Measurements from ENCODE around the gene STIMATE. TPM values are rescaled to one million over a fixed set of nuclear protein-coding genes. Genes with fewer than 3 reads are reported as not detected.

Gene STIMATE
- total RNA-seq, 1 donor from 2014 or later = 12.1 TPM

DNA sequence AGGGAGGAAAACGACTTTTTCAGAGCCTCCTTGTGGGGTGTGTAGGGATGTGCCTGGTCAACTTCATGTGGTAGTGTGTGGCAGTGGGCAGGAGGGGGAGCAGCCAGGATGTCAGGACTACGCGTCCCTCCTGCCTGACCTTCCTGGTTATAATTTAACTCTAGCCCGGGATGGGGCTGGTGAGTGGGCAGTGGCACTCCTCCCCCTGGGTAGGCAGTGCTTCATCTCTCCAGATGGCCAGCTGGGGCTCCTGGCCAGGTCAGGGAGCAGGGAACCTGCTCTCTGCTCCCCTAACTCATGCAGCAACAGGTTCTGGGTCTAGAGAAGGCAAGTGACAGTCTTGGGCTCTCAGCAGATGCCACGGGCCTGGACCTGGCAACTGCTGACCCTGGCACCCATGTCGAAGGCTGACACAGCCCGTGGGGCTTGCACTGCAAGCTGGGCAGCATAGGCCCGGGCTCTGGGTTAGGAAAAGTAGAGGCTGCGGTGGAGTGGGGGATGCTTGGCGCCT, 69.4 kb downstream of the STIMATE start:
- DNase-seq (ENCODE audit: low read depth) (no peak), FAIRE-seq (no peak)
- H3K9me3 ChIP-seq (ENCODE audit: insufficient read depth, low read depth, low read length) = no peaks in the 10 kb centered on the region
- H3K79me2 ChIP-seq (ENCODE audit: insufficient read depth, low read length) = no peaks in the 10 kb centered on the region
- H3K4me1 Mint-ChIP-seq (ENCODE audit: low read depth, unreplicated experiment) = peaks cover 18% of the 10 kb centered on the region
- H3K9ac ChIP-seq (ENCODE audit: low read length) = no peak overlapping the region
- peaks cover 19% of the 10 kb centered on the region for H3K4me1 ChIP-seq (ENCODE audit: insufficient read depth, low read length)
- H3K4me2 ChIP-seq (ENCODE audit: low read length) = no peak overlapping the region
- H3K27ac Mint-ChIP-seq (ENCODE audit: unreplicated experiment) = peak overlapping the region; percentile 18
- peaks cover 3% of the 10 kb centered on the region for H3K9me3 Mint-ChIP-seq (ENCODE audit: unreplicated experiment)
- H3K4me3 ChIP-seq (ENCODE audit: insufficient read depth, low read depth, low read length) = no peak overlapping the region
- no peak overlapping the region for H2AFZ ChIP-seq (ENCODE audit: low read depth, low read length)
- no peak overlapping the region for H3K4me3 Mint-ChIP-seq (ENCODE audit: unreplicated experiment)
- H3K36me3 Mint-ChIP-seq (ENCODE audit: low read depth, unreplicated experiment) = peaks cover 4% of the 10 kb centered on the region
- H3K36me3 ChIP-seq (ENCODE audit: insufficient read depth, low read length) = no peaks in the 10 kb centered on the region
- no peak overlapping the region for H3K27ac ChIP-seq (ENCODE audit: low read depth, low read length)
- no peaks in the 10 kb centered on the region for H3K27me3 ChIP-seq (ENCODE audit: insufficient read depth, low read length)
- TF ChIP-seq, protein P1, sequence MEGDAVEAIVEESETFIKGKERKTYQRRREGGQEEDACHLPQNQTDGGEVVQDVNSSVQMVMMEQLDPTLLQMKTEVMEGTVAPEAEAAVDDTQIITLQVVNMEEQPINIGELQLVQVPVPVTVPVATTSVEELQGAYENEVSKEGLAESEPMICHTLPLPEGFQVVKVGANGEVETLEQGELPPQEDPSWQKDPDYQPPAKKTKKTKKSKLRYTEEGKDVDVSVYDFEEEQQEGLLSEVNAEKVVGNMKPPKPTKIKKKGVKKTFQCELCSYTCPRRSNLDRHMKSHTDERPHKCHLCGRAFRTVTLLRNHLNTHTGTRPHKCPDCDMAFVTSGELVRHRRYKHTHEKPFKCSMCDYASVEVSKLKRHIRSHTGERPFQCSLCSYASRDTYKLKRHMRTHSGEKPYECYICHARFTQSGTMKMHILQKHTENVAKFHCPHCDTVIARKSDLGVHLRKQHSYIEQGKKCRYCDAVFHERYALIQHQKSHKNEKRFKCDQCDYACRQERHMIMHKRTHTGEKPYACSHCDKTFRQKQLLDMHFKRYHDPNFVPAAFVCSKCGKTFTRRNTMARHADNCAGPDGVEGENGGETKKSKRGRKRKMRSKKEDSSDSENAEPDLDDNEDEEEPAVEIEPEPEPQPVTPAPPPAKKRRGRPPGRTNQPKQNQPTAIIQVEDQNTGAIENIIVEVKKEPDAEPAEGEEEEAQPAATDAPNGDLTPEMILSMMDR (IDR thresholded peaks at IDR 0.05; ENCODE audit: insufficient read depth, low read depth, low read length) = no peak
- TF ChIP-seq EZH2 (IDR thresholded peaks at IDR 0.05; ENCODE audit: insufficient read depth, low read length) = no peak
- peaks cover 12% of the 10 kb centered on the region for H3K27me3 Mint-ChIP-seq (ENCODE audit: low read depth, unreplicated experiment)
- peaks cover 10% of the 10 kb centered on the region for H4K20me1 ChIP-seq (ENCODE audit: insufficient read depth, low read length)

- H4K20me1 ChIP-seq (ENCODE audit: insufficient read depth, low read length) = peaks cover 9% of the 10 kb centered on the region
- H3K27ac Mint-ChIP-seq (ENCODE audit: unreplicated experiment) = peak overlapping the region; percentile 18
- H3K4me1 Mint-ChIP-seq (ENCODE audit: low read depth, unreplicated experiment) = peaks cover 18% of the 10 kb centered on the region
- H3K27ac ChIP-seq (ENCODE audit: low read depth, low read length) = no peak overlapping the region
- H3K4me1 ChIP-seq (ENCODE audit: insufficient read depth, low read length) = peaks cover 19% of the 10 kb centered on the region
- H3K4me3 Mint-ChIP-seq (ENCODE audit: unreplicated experiment) = no peak overlapping the region
- H3K79me2 ChIP-seq (ENCODE audit: insufficient read depth, low read length) = no peaks in the 10 kb centered on the region
- no peak overlapping the region for H3K4me3 ChIP-seq (ENCODE audit: insufficient read depth, low read depth, low read length)
- H3K27me3 ChIP-seq (ENCODE audit: insufficient read depth, low read length) = no peaks in the 10 kb centered on the region
- DNase-seq (ENCODE audit: low read depth) = peak; percentile 14
- H3K4me2 ChIP-seq (ENCODE audit: low read length) = no peak overlapping the region
- H3K9ac ChIP-seq (ENCODE audit: low read length) = no peak overlapping the region
- TF ChIP-seq, protein P1 (IDR thresholded peaks at IDR 0.05; ENCODE audit: insufficient read depth, low read depth, low read length) = no peak
- TF ChIP-seq EZH2 (IDR thresholded peaks at IDR 0.05; ENCODE audit: insufficient read depth, low read length) = no peak
- H3K9me3 Mint-ChIP-seq (ENCODE audit: unreplicated experiment) = peaks cover 3% of the 10 kb centered on the region
- FAIRE-seq = no peak
- peaks cover 12% of the 10 kb centered on the region for H3K27me3 Mint-ChIP-seq (ENCODE audit: low read depth, unreplicated experiment)
- no peaks in the 10 kb centered on the region for H3K9me3 ChIP-seq (ENCODE audit: insufficient read depth, low read depth, low read length)
- no peaks in the 10 kb centered on the region for H3K36me3 ChIP-seq (ENCODE audit: insufficient read depth, low read length)
- no peak overlapping the region for H2AFZ ChIP-seq (ENCODE audit: low read depth, low read length)
- peaks cover 4% of the 10 kb centered on the region for H3K36me3 Mint-ChIP-seq (ENCODE audit: low read depth, unreplicated experiment)
Measured at GRCh38 chr3:52827441-52827840, 69.9 kb downstream of the STIMATE start.

GRCh38 chr3:52824037-52824436, 73.3 kb downstream of the STIMATE start:
- DNase-seq (ENCODE audit: low read depth) = no peak
- Histone ChIP-seq H3K27ac (ENCODE audit: low read depth, low read length) (no peak overlapping the region), H3K4me3 (ENCODE audit: insufficient read depth, low read depth, low read length) (no peak overlapping the region), H3K9me3 (ENCODE audit: insufficient read depth, low read depth, low read length) (no peaks in the 10 kb centered on the region), H3K79me2 (ENCODE audit: insufficient read depth, low read length) (no peaks in the 10 kb centered on the region), H3K27me3 (ENCODE audit: insufficient read depth, low read length) (no peaks in the 10 kb centered on the region), H4K20me1 (ENCODE audit: insufficient read depth, low read length) (no peaks in the 10 kb centered on the region), H3K36me3 (ENCODE audit: insufficient read depth, low read length) (no peaks in the 10 kb centered on the region), H3K4me1 (ENCODE audit: insufficient read depth, low read length) (peaks cover 2% of the 10 kb centered on the region), H3K9ac (ENCODE audit: low read length) (no peak overlapping the region), H2AFZ (ENCODE audit: low read depth, low read length) (no peak overlapping the region), H3K4me2 (ENCODE audit: low read length) (no peak overlapping the region)
- TF ChIP-seq EZH2 (IDR thresholded peaks at IDR 0.05; ENCODE audit: insufficient read depth, low read length) = no peak
- TF ChIP-seq, protein P1 (IDR thresholded peaks at IDR 0.05; ENCODE audit: insufficient read depth, low read depth, low read length) = no peak
- no peak for FAIRE-seq
- Mint-ChIP-seq H3K9me3 (ENCODE audit: unreplicated experiment) (peaks cover 3% of the 10 kb centered on the region), H3K4me3 (ENCODE audit: unreplicated experiment) (no peak overlapping the region), H3K36me3 (ENCODE audit: low read depth, unreplicated experiment) (peaks cover 4% of the 10 kb centered on the region), H3K27ac (ENCODE audit: unreplicated experiment) (no peak overlapping the region), H3K4me1 (ENCODE audit: low read depth, unreplicated experiment) (peaks cover 4% of the 10 kb centered on the region), H3K27me3 (ENCODE audit: low read depth, unreplicated experiment) (peaks cover 15% of the 10 kb centered on the region)
